ENCODE results near the gene ZNF879. TPM values are rescaled to one million over a fixed set of nuclear protein-coding genes. Genes with fewer than 3 reads are reported as not detected.

ZNF879 gene
- total and polyA plus RNA-seq, 7 donors, result under 0.01 to 6.3 (median 2.8) TPM

- H3K9me3 ChIP-seq, result peaks cover 0 to 6% (median 4%) of the 10 kb centered on the region in 4 donors
- H3K4me3 ChIP-seq, result no peak overlapping the region
- no peak overlapping the region for H3K27ac ChIP-seq
- intact Hi-C loops (cut with DNase I), result no loop called here
- WGBS, 2 donors, result 29 to 54% methylated on average over 53 of the region's 53 CpGs
- no peak for TF ChIP-seq CTCF (IDR thresholded peaks at IDR 0.05)
- no peak for TF ChIP-seq POLR2A (IDR thresholded peaks at IDR 0.05)
- no peak for TF ChIP-seq POLR2AphosphoS5 (IDR thresholded peaks at IDR 0.05)
- no peak for TF ChIP-seq EP300 (IDR thresholded peaks at IDR 0.05)
- no peaks in the 10 kb centered on the region for H3K36me3 ChIP-seq
- DNase-seq, result no peak
- peaks cover 6 to 38% (median 28%) of the 10 kb centered on the region in 3 donors for H3K27me3 ChIP-seq
- peaks cover 0 to 3% (median 0%) of the 10 kb centered on the region in 4 donors for H3K4me1 ChIP-seq
Measured at GRCh38 chr5:178993955-178994579, 29.5 kb upstream of the ZNF879 start.

- no peak for DNase-seq
- 5 to 28% methylated on average over 97 of the region's 97 CpGs for WGBS, 2 donors
- Histone ChIP-seq H3K36me3 (no peaks in the 10 kb centered on the region), H3K9me3 (peaks cover 0 to 5% (median 1%) of the 10 kb centered on the region in 4 donors), H3K4me1 (peaks cover 0 to 3% (median 0%) of the 10 kb centered on the region in 4 donors), H3K4me3 (no peak within 1 kb of the TSS), H3K27ac (no peak within 1 kb of the TSS), H3K27me3 (peaks cover 6 to 38% (median 28%) of the 10 kb centered on the region in 3 donors)
- TF ChIP-seq EP300 (IDR thresholded peaks at IDR 0.05), result no peak
- no peak for TF ChIP-seq CTCF (IDR thresholded peaks at IDR 0.05)
- TF ChIP-seq POLR2AphosphoS5 (IDR thresholded peaks at IDR 0.05), result no peak
- no peak for TF ChIP-seq POLR2A (IDR thresholded peaks at IDR 0.05)
- intact Hi-C loops (cut with DNase I), result no loop called here
Measured at GRCh38 chr5:178994580-178995340, 28.8 kb upstream of the ZNF879 start, which contains the start of gene GRM6. Gene GRM6 (minus strand): TSS chr5:178995320. CDS start chr5:178994944, 376 bp downstream.

GRCh38 chr5:178995341-178995690 lies 28.3 kb upstream of the ZNF879 start:
- WGBS, 2 donors, result 11 to 29% methylated on average over 6 of the region's 6 CpGs
- H3K27ac ChIP-seq, result no peak overlapping the region
- no peak for TF ChIP-seq POLR2AphosphoS5 (IDR thresholded peaks at IDR 0.05)
- TF ChIP-seq POLR2A (IDR thresholded peaks at IDR 0.05), result no peak

GRCh38 chr5:178996156-178996555 lies 27.4 kb upstream of the ZNF879 start:
- H3K36me3 ChIP-seq, result no peaks in the 10 kb centered on the region
- no peak for TF ChIP-seq CTCF (IDR thresholded peaks at IDR 0.05)
- TF ChIP-seq POLR2A (IDR thresholded peaks at IDR 0.05), result no peak
- TF ChIP-seq EP300 (IDR thresholded peaks at IDR 0.05), result no peak
- no peak for TF ChIP-seq POLR2AphosphoS5 (IDR thresholded peaks at IDR 0.05)
- WGBS, 2 donors, result 75 to 76% methylated on average over 11 of the region's 11 CpGs
- H3K27ac ChIP-seq, result no peak overlapping the region
- peaks cover 6 to 38% (median 28%) of the 10 kb centered on the region in 3 donors for H3K27me3 ChIP-seq
- intact Hi-C loops (cut with DNase I), result no loop called here
- H3K9me3 ChIP-seq, result no peaks in the 10 kb centered on the region
- DNase-seq, result no peak
- H3K4me1 ChIP-seq, result peaks cover 0 to 3% (median 0%) of the 10 kb centered on the region in 4 donors
- no peak overlapping the region for H3K4me3 ChIP-seq

More at GRCh38 chr5:178995341-178995690, 28.3 kb upstream of the ZNF879 start:
- H3K27me3 ChIP-seq, result peaks cover 6 to 38% (median 28%) of the 10 kb centered on the region in 3 donors
- no peak for DNase-seq
- H3K4me1 ChIP-seq, result peaks cover 0 to 3% (median 0%) of the 10 kb centered on the region in 4 donors
- intact Hi-C loops (cut with DNase I), result no loop called here
- no peaks in the 10 kb centered on the region for H3K36me3 ChIP-seq
- H3K9me3 ChIP-seq, result no peaks in the 10 kb centered on the region
- no peak overlapping the region for H3K4me3 ChIP-seq

- WGBS, 2 donors, result 73 to 77% methylated on average over 6 of the region's 6 CpGs
- Histone ChIP-seq H3K4me1 (peaks cover 0 to 3% (median 0%) of the 10 kb centered on the region in 4 donors), H3K36me3 (no peaks in the 10 kb centered on the region), H3K4me3 (no peak overlapping the region), H3K27ac (no peak overlapping the region), H3K9me3 (no peaks in the 10 kb centered on the region), H3K27me3 (peaks cover 6 to 38% (median 28%) of the 10 kb centered on the region in 3 donors)
- no peak for DNase-seq
- intact Hi-C loops (cut with DNase I), result no loop called here
- TF ChIP-seq POLR2A (IDR thresholded peaks at IDR 0.05) (no peak), POLR2AphosphoS5 (IDR thresholded peaks at IDR 0.05) (no peak), EP300 (IDR thresholded peaks at IDR 0.05) (no peak), CTCF (IDR thresholded peaks at IDR 0.05) (no peak)
Measured at GRCh38 chr5:178997191-178997590, 26.4 kb upstream of the ZNF879 start.
